ENCODE results near the gene MYDGF.
"Not testable (repeated sequence)": the region's sequence is repeated elsewhere in the genome, so short reads cannot be mapped to it uniquely, and the experiment has no call there.

Gene MYDGF

DNA sequence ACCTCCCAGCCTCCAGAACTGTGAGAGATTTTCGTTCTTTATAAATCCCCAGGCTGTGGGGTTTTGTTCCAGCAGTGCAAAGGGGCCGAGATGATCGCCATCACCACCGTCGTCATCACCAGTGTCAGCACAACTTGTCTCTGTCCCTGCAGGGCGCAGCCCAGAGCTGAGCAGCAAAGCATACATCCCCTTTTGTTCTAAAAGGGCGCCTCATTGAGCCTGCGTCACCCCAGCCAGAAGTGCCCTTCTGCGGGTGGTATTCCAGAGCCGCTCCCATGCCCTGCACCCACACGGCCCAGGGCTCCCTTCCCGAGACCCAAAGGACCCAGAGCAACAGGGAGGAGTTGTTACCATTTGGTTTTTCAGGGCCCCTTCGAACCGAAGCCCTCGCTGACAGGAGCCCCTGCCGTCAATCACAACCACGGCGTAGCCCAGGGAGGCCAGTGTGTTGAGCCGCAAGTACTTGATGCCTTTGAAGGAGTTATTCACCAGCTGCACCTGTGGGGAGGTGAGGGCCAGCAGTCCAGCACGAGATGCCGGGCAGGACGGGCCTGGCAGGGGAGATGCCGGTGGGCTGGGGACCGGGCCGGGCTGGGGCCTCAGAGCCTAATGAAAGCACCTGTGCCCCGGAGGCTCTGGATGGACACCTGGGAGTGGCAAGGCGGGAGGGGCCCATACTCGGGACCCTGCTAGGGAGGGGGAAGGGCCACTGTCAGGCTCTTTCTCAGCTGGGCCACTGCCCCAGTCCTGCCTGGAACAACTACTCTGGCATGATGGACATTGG, 14.4 kb upstream of the MYDGF start:
- Histone ChIP-seq H3K27ac (ENCODE audit: low read depth, low read length, poor library complexity, severe bottlenecking) (no peak overlapping the region), H3K9ac (ENCODE audit: low read length) (no peak overlapping the region), H3K4me2 (ENCODE audit: low read length) (no peak overlapping the region), H3K4me1 (ENCODE audit: insufficient read depth, low read length, severe bottlenecking) (no peaks in the 10 kb centered on the region), H3K4me3 (ENCODE audit: low read depth, low read length, poor library complexity, severe bottlenecking) (no peak overlapping the region), H3K27me3 (ENCODE audit: insufficient read depth, low read length) (no peaks in the 10 kb centered on the region), H3K36me3 (ENCODE audit: insufficient read depth, low read length) (peaks cover 18% of the 10 kb centered on the region), H3F3A (ENCODE audit: insufficient read depth, low read length) (no peaks in the 10 kb centered on the region), H2AFZ (ENCODE audit: low read length) (no peak overlapping the region), H3K9me3 (ENCODE audit: low read length) (no peaks in the 10 kb centered on the region), H3K79me2 (ENCODE audit: insufficient read depth, low read length) (no peaks in the 10 kb centered on the region), H4K20me1 (ENCODE audit: insufficient read depth, low read length) (no peaks in the 10 kb centered on the region), H3K9me2 (ENCODE audit: low read depth, low read length) (no peaks in the 10 kb centered on the region)
- TF ChIP-seq, protein P1, sequence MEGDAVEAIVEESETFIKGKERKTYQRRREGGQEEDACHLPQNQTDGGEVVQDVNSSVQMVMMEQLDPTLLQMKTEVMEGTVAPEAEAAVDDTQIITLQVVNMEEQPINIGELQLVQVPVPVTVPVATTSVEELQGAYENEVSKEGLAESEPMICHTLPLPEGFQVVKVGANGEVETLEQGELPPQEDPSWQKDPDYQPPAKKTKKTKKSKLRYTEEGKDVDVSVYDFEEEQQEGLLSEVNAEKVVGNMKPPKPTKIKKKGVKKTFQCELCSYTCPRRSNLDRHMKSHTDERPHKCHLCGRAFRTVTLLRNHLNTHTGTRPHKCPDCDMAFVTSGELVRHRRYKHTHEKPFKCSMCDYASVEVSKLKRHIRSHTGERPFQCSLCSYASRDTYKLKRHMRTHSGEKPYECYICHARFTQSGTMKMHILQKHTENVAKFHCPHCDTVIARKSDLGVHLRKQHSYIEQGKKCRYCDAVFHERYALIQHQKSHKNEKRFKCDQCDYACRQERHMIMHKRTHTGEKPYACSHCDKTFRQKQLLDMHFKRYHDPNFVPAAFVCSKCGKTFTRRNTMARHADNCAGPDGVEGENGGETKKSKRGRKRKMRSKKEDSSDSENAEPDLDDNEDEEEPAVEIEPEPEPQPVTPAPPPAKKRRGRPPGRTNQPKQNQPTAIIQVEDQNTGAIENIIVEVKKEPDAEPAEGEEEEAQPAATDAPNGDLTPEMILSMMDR (IDR thresholded peaks at IDR 0.05; ENCODE audit: low read length), result no peak
- no peak for TF ChIP-seq EZH2 (IDR thresholded peaks at IDR 0.05; ENCODE audit: borderline replicate concordance, low read length)

DNA sequence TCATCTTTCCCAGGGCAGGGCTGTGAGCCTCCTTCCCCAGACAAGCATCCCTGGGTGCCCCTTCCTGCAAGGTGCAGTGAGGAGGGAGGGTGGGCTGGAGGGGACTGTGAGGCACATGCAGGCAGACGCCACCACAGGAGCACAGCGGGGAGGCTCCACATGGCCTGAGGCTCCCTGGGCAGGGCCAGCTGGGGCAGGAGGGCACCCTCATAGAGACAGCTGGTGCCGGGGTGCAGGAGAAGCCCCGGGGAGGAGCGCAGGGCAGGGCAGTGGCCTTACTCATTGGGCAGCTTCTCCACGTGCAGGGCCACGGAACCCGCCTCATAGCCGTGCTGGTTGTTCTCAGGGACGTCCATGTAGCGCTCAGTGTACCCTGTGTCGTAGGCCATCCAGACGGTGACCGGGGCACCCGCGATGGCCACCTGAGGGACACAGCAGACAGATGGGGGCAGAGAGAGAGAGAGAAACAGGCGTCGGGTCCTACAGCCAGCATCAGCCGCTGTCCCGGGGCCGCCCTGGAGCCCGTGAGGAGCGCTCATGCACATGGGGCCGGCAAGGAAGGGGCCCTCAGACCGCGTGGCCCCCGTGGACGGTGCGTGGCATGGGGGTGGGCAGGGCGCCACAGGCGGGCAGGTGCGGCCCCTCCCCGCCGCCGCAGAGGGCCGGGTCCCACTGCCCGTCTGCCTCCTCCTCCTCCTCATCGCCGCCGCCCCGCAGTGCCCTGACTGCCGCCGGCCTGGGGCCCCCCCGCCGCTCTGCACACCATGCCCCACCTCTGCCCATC, 12.5 kb upstream of the MYDGF start:
- no peaks in the 10 kb centered on the region for H3K79me2 ChIP-seq (ENCODE audit: insufficient read depth, low read length)
- H3F3A ChIP-seq (ENCODE audit: insufficient read depth, low read length), result no peaks in the 10 kb centered on the region
- H3K9me2 ChIP-seq (ENCODE audit: low read depth, low read length), result no peaks in the 10 kb centered on the region
- H3K9ac ChIP-seq (ENCODE audit: low read length), result no peak overlapping the region
- H4K20me1 ChIP-seq (ENCODE audit: insufficient read depth, low read length), result no peaks in the 10 kb centered on the region
- H3K27me3 ChIP-seq (ENCODE audit: insufficient read depth, low read length), result no peaks in the 10 kb centered on the region
- no peak overlapping the region for H2AFZ ChIP-seq (ENCODE audit: low read length)
- H3K4me3 ChIP-seq (ENCODE audit: low read depth, low read length, poor library complexity, severe bottlenecking), result no peak overlapping the region
- TF ChIP-seq, protein P1 (IDR thresholded peaks at IDR 0.05; ENCODE audit: low read length), result no peak
- TF ChIP-seq EZH2 (IDR thresholded peaks at IDR 0.05; ENCODE audit: borderline replicate concordance, low read length), result no peak
- H3K9me3 ChIP-seq (ENCODE audit: low read length), result no peaks in the 10 kb centered on the region
- no peaks in the 10 kb centered on the region for H3K4me1 ChIP-seq (ENCODE audit: insufficient read depth, low read length, severe bottlenecking)
- peaks cover 11% of the 10 kb centered on the region for H3K36me3 ChIP-seq (ENCODE audit: insufficient read depth, low read length)
- H3K4me2 ChIP-seq (ENCODE audit: low read length), result no peak overlapping the region
- no peak overlapping the region for H3K27ac ChIP-seq (ENCODE audit: low read depth, low read length, poor library complexity, severe bottlenecking)

DNA sequence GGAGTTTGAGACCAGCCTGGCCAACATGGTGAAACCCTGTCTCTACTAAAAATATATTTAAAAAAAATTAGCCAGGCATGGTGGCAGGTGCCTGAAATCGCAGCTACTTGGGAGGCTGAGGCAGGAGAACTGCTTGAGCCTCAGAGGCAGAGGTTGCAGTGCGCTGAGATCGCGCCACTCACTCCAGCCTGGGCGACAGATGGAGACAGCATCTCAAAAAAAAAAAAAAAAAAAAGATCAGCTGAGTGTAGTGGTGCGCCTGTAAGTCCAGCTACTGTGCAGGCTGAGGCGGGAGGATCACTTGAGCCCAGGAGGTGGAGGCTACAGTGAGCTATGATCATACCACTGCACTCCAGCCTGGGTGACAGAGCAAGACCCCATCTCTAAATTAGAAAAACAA, 9.9 kb upstream of the MYDGF start:
- not testable (repeated sequence) for H4K20me1 ChIP-seq (ENCODE audit: insufficient read depth, low read length); H3K9me3 ChIP-seq (ENCODE audit: low read length); H2AFZ ChIP-seq (ENCODE audit: low read length); H3K9ac ChIP-seq (ENCODE audit: low read length); H3K79me2 ChIP-seq (ENCODE audit: insufficient read depth, low read length); H3K4me3 ChIP-seq (ENCODE audit: low read depth, low read length, poor library complexity, severe bottlenecking); H3K4me1 ChIP-seq (ENCODE audit: insufficient read depth, low read length, severe bottlenecking); H3K27me3 ChIP-seq (ENCODE audit: insufficient read depth, low read length); H3F3A ChIP-seq (ENCODE audit: insufficient read depth, low read length); H3K9me2 ChIP-seq (ENCODE audit: low read depth, low read length); H3K27ac ChIP-seq (ENCODE audit: low read depth, low read length, poor library complexity, severe bottlenecking); H3K4me2 ChIP-seq (ENCODE audit: low read length)
- H3K36me3 ChIP-seq (ENCODE audit: insufficient read depth, low read length), result peaks cover 11% of the 10 kb centered on the region

Measured in OCI-LY1 (cell line).